Measurements from ENCODE around the gene OMP.

DNA sequence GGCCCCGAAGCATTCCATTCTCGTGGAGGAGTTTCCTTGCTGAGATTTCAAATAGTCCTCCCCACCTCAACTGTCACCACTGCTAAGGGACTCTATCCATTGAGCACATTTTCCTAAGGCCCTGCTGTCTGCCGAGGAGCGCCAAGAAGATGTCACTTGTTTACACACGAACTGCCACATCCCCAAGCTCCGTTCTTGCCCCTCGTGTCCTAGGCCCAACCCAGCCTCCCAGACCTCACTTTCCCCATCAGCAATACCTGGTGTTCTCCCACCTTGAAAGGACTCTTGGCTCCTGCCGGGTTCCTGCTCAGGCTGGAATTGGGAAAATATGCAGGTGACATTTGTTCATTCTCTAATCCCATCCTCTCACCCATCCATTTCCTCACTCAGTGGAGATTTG lies 21.4 kb downstream of the OMP start:
- TF ChIP-seq MAFK (IDR thresholded peaks at IDR 0.05; ENCODE audit: low read depth, low read length): no peak
- TF ChIP-seq, protein P1, sequence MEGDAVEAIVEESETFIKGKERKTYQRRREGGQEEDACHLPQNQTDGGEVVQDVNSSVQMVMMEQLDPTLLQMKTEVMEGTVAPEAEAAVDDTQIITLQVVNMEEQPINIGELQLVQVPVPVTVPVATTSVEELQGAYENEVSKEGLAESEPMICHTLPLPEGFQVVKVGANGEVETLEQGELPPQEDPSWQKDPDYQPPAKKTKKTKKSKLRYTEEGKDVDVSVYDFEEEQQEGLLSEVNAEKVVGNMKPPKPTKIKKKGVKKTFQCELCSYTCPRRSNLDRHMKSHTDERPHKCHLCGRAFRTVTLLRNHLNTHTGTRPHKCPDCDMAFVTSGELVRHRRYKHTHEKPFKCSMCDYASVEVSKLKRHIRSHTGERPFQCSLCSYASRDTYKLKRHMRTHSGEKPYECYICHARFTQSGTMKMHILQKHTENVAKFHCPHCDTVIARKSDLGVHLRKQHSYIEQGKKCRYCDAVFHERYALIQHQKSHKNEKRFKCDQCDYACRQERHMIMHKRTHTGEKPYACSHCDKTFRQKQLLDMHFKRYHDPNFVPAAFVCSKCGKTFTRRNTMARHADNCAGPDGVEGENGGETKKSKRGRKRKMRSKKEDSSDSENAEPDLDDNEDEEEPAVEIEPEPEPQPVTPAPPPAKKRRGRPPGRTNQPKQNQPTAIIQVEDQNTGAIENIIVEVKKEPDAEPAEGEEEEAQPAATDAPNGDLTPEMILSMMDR (conservative IDR thresholded peaks at IDR 0.05; ENCODE audit: low read depth, low read length): no peak
- TF ChIP-seq SMC3 (IDR thresholded peaks at IDR 0.05; ENCODE audit: low read depth, low read length): no peak
- TF ChIP-seq POLR2A (IDR thresholded peaks at IDR 0.05; ENCODE audit: low read depth, low read length): no peak
- no peak for TF ChIP-seq CEBPB (IDR thresholded peaks at IDR 0.05; ENCODE audit: low read depth, low read length)

Measured in IMR-90 (cell line).